ENCODE measurements around the gene SHCBP1L.

The SHCBP1L gene

DNA sequence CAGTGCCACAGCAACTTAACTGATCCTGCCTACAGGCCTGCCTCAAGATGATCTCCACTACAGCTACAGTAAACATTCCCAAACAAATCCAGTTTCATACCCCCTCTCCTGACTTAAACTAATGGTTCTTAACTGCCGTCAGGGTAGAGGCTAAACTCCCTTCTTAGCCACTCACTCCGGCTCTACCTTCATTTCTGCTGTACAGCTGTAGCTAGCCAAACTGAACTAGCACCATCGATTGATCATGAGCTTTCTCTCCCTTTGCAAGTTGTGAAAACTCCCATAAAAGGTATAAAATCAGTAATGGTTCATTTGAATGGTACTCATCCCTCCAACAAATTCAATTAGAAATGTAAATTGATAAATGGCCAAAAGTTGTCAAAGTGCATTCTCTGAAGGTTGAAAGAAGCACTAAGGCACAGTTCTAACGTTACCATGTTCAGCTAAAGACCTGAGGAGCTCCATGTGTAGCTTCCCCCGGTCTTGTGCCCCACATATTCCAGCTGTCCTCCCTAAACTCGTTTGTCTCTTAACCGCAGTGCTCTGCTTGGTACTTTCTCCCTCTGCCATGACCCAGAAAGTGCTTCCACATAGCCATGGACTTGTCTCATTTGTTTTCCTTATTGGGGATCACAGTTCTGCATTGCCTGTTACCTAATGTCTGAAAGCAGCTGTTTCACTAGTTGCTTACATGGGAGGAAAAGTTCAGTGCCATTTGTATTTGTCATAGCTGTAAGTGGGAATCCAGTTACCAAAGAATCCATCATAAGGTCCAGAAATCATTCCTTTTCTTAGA, 64.0 kb downstream of the SHCBP1L start:
- no peak for DNase-seq

GRCh38 chr1:182886985-182887384, 66.0 kb downstream of the SHCBP1L start:
- no peak for DNase-seq

GRCh38 chr1:182885591-182885990, 67.4 kb downstream of the SHCBP1L start:
- no peak for DNase-seq

GRCh38 chr1:182884872-182885271, 68.1 kb downstream of the SHCBP1L start:
- no peak for DNase-seq

GRCh38 chr1:182877842-182878241, 75.1 kb downstream of the SHCBP1L start:
- DNase-seq = no peak

DNA sequence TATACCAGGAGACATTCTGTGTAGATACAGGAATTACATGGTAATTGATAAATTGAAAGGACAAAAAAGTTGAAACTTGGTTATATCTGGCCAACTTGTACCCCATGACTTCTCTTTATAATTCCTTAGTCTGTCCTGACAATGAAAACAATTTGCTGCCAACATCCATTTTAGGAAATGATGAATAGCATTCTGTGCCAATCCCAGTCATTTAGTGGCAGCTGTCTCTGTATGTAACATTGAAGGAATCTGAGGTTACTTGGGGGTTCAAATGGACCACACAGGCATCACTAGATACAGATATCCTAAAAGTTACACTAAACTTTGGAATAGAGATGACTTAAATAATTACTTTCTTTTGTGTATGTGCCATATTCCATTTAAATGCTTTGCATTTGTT, 75.6 kb downstream of the SHCBP1L start:
- DNase-seq = no peak

DNA sequence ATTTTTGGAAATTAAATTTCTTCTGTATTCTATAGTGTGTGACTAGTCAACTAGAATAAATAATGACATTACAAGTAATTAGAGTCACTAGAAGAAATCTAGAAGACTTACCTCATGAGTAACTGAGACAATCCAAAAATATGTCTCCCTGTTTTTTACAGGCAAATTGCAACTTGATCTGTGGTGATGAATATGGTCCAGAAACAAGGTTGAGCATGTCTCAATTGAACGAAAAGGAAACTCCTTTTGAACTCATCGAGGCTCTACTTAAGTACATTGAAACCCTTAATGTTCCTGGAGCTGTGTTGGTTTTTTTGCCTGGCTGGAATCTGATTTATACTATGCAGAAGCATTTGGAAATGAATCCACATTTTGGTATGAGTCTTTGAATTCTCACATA, 77.1 kb downstream of the SHCBP1L start:
- DNase-seq = no peak

GRCh38 chr1:182872881-182873280, 80.1 kb downstream of the SHCBP1L start:
- no peak for DNase-seq

DNA sequence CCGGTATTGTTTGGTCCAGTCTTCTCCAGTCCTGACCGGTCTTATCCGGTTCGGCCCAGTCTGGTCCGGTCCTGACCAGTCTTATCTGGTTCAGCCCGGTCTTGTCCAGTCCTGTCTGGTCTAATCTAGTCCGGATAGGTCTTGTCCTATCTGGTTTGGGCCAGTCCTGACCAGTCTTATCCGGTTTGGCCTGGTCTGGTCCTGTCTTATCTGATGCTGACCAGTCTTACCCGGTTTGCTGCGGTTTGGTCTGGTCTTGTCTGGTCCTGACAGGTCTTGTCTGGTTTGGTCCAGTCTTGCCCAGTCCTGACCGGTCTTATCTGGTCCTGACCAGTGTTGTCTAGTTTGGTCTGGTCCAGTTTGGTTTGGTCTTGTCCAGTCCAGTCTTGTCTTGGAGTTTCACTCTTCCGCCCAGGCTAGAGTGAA, 83.7 kb downstream of the SHCBP1L start:
- no peak for DNase-seq

GRCh38 chr1:182867861-182868260, 85.1 kb downstream of the SHCBP1L start:
- DNase-seq = no peak

GRCh38 chr1:182863940-182864339, 89.0 kb downstream of the SHCBP1L start:
- no peak for DNase-seq

DNA sequence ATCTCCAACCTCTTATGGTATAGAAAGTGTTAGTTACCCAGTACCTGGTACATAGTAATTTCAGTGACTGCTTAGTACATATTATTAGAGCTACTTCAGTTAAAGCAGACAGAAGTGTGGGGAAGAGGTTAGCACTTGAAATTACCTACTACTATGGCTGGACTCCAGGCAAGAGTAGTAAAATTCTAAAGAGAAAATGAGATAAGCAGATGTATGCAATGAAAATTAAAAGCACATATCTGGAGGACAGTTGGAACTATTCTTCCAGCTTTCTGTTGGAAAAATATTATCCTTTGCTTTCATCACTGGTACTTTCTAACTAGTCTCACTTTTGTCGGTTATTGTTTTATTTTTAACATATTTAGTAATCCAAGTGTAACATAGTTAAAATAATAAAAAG, 90.1 kb downstream of the SHCBP1L start:
- no peak for DNase-seq

GRCh38 chr1:182861994-182862393, 91.0 kb downstream of the SHCBP1L start:
- no peak for DNase-seq

GRCh38 chr1:182860658-182861057, 92.3 kb downstream of the SHCBP1L start:
- DNase-seq = no peak

DNA sequence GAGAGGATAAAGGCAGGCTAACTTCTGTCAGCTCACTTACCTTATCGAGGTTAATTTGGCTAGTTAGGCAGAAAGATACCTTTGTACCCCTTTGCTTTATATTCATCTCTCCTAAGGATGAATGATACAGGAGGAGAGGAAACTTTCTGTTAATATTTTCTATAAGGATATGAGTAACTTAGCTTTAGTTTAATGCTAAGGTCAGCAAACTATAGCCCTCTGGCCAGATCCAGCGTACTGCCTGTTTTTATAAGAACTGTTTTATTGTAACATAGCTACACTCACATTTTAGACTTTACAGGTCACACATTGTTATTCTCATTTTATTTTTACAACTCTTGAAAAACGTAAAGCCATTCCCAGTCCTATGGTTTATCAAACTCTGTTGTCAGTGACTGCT, 95.8 kb downstream of the SHCBP1L start:
- no peak for DNase-seq

GRCh38 chr1:182855911-182856310, 97.1 kb downstream of the SHCBP1L start:
- DNase-seq = no peak

DNA sequence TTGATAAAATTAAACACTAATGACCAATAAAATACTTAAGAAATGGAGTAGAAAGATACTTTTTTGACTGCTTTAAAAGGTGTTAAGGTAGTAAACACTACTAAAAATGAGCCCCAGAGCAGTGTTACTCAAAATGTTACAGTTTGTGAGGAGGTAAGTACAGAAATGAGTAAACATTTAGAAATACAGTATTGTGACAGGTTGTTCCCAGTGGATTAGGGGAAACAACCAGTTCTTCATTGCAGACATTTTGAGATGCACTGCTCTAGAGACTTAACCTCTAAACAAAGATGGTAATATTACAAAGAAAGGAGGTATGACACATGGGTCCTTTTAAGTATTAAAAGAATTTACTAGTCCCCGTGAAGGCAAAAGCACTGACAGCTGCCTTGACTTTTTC, 101.1 kb downstream of the SHCBP1L start:
- no peak for DNase-seq

DNA sequence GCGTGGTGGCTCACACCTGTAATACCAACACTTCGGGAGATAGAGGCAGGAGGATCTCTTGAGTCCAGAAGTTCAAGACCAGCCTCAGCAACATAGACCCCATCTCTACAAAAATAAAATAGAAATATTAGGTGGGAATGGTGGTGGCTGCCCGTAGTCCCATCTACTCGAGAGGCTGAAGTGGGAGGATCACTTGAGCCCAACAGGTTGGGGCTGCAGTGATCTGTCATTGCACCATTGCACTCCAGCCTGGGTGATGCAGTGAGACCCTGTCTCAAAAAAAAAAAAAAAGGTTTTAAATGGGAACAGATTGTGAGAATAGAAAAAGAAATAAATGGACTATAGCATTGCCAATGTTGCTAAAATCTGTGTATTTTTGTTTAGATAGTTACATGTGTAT, 102.6 kb downstream of the SHCBP1L start:
- DNase-seq = no peak
